Germinal center (tissue), 1 donor: ENCODE measurements around the gene OR2W3.

ENCODE experiments used
- DNase-seq: peaks from one replicate; pipeline ENCODE4 v3.0.0; 2012; ENCODE audit warnings: mixed read lengths, low spot score

The OR2W3 gene

GRCh38 chr1:247895163-247895637 lies at the start of gene OR2W3:
TSS of gene OR2W3 (plus strand) at chr1:247895587. CDS start at chr1:247895587, 0 bp downstream.
- no peak for DNase-seq

DNA sequence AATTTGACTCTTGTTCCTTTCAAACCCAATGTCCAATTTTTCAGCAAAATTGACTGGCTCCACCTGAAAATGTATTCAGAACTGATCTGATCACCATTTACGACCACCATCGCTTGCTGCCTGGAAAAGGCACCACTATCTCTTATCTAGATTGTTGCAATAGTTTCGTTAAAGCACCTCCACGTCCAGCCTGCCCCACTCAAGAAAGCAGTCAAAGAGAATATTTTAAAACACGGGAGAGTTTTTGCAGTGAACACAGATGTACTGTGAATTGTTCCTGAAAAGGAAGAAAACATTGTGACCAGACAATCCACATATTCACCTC lies 49.7 kb upstream of the OR2W3 start:
- no peak for DNase-seq

GRCh38 chr1:247848346-247848745 lies 47.0 kb upstream of the OR2W3 start:
- no peak for DNase-seq

GRCh38 chr1:247849616-247850015 lies 45.8 kb upstream of the OR2W3 start:
- DNase-seq = no peak

DNA sequence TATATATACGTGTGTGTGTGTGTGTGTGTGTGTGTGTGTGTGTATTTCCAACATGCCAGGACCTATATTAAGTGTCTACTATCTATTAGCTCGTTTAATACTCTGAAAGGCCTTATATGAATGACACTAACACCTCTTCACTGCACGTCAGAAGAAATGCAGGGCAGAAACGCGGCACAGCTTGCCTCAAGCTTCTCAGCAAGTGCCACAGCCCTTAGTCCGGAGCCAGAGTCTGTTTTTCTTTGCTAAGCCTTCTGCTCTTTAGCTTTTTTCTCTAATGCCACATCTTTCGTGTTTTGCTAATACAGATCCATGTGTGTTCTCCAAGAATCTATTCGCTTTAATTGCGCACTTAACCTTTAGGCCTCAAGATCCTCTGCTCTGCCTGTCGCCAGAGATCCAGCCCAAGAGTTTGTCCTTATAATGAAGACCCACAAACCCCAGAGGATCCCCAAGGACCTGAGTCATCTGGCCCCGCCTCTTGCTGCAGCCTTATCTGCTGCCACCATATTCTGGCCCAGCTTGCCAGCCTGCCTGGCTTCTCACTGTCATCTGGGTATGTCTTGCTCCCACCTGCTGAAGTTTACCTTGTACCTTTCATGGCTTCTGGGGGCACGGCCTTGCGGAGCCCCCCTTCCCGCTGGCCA lies 40.4 kb upstream of the OR2W3 start:
- DNase-seq = no peak

DNA sequence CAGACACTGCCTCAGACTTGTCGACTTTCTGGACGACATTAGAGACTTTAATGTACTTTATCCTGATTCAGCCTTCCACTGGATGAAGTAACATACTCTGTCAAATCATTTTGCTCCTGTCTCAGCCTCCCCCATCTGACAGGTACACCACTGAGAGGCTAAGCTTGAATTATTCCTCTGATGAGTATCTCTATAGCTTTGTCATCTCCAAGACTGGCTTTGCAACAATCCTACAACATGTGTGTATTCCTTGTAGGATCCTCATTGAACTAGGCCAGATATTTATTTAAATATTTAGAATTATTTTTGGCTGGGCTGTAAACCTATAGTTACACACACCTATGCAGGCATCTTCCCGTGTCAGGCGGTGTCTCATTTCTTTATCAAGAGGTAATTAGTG lies 39.5 kb upstream of the OR2W3 start:
- DNase-seq = no peak

DNA sequence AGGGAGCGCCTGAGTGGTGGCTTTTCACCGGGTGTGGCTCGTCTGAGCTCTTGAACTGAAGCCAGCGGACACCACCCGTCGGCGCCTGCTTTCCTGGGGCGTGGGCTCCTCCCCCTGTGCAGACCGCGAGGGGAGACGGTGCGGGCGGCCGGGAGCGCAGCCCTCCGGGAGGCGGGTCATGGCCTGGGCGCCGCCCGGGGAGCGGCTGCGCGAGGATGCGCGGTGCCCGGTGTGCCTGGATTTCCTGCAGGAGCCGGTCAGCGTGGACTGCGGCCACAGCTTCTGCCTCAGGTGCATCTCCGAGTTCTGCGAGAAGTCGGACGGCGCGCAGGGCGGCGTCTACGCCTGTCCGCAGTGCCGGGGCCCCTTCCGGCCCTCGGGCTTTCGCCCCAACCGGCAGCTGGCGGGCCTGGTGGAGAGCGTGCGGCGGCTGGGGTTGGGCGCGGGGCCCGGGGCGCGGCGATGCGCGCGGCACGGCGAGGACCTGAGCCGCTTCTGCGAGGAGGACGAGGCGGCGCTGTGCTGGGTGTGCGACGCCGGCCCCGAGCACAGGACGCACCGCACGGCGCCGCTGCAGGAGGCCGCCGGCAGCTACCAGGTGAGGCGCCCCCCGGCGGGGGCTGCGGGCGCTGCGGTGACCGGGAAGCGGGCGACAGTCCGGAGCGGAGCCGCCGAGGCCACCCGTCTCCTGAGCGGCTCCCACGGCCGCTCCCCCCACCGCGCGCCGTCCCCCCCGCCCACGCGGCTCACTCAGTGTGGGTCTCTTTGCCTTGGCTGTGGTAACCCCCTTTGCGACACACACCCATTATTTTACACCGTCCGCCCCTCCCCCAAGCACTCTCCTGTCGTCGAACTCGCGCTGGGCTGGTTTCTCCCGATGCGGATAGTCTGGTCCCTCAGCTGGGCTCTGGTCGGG lies 38.1 kb upstream of the OR2W3 start, which contains the start of gene TRIM58:
Gene TRIM58, plus strand, starts transcription at position 119 of the 916 bp plus-strand sequence. Its CDS starts 60 bp downstream, at position 179.
- DNase-seq = peak; percentile 53

- no peak for DNase-seq
These were observed 37.3 kb upstream of the OR2W3 start for GRCh38 chr1:247857985-247858619.

DNA sequence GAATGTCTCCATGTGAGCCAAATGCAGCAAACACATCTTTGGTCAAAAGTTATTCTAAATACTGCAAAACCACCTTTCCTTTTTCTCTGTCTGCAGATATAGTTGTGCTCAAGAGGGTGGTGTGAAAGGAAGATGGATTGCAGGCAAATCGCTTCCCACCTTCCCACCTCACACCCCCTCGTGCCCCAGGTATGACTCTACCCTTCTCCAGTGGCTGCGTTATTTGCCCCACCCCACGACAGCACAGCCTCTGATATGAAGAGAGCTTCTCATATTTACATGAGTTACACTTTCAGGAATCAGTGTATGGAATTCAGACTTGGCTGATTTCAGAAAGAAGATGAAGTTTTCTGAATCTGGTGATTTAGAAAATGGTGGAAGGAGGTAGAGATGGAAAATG lies 32.6 kb upstream of the OR2W3 start:
- no peak for DNase-seq

DNA sequence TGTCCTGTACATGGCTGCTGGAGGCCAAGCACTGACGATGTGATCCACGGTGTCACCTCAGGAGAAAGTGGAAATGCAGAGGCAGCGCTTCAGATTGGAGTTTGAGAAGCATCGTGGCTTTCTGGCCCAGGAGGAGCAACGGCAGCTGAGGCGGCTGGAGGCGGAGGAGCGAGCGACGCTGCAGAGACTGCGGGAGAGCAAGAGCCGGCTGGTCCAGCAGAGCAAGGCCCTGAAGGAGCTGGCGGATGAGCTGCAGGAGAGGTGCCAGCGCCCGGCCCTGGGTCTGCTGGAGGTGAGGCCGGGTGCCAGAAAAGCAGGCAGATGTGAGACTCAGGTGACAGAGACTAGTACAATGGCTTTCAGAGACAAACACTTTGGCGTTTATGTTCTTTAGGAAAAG lies 30.7 kb upstream of the OR2W3 start:
- no peak for DNase-seq

- DNase-seq = no peak
These were observed 30.0 kb upstream of the OR2W3 start for GRCh38 chr1:247865416-247865815.

GRCh38 chr1:247883346-247883745 lies 12.0 kb upstream of the OR2W3 start:
- DNase-seq = no peak

GRCh38 chr1:247884797-247885413 lies 10.5 kb upstream of the OR2W3 start:
- DNase-seq = no peak

DNA sequence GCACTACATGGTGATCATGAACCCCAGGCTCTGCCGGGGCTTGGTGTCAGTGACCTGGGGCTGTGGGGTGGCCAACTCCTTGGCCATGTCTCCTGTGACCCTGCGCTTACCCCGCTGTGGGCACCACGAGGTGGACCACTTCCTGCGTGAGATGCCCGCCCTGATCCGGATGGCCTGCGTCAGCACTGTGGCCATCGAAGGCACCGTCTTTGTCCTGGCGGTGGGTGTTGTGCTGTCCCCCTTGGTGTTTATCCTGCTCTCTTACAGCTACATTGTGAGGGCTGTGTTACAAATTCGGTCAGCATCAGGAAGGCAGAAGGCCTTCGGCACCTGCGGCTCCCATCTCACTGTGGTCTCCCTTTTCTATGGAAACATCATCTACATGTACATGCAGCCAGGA lies 589 bp downstream of the OR2W3 start:
- no peak for DNase-seq

GRCh38 chr1:247904122-247904521 lies 8.7 kb downstream of the OR2W3 start:
- DNase-seq = no peak

DNA sequence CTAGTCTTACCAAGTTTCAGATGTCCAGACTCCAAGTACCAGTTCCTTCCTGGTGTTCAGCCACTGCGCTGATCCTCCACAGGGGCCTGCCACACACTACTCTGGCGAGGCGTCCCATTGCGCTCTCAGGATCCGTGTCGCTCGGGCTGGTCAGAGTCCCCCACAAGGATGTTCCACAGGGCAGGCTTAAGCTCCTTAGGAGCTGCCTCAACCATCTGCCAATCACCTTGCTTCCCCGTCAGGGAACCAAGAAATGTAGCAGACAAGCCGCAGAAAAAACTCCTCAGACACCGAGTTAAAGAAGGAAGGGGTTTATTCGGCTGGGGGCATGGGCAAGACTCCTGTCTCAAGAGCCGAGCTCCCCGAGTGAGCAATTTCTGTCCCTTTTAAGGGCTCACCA lies 9.8 kb downstream of the OR2W3 start:
- no peak for DNase-seq

GRCh38 chr1:247905910-247906503 lies 10.6 kb downstream of the OR2W3 start:
- no peak for DNase-seq

- no peak for DNase-seq
These were observed 11.2 kb downstream of the OR2W3 start for GRCh38 chr1:247906504-247907047.

DNA sequence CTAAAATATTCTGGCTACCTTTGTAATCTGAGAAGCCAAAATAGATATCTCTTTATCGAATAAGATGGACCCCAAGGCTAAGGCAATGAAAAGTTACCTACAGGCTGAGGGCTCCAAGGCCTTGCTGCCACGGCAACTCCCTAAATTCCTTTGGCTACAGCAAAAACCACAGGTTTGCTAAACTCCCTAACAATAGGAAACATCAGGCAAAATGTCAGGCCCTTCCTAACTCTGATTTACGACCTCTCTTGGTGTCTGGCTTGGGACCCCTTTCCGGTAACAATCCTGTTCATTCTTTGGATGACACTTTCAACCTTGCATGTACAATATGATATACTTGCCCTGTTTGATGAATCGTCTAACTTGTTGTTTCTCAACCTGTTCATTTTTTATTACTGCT lies 13.4 kb downstream of the OR2W3 start:
- no peak for DNase-seq

- DNase-seq = no peak
These were observed 18.4 kb downstream of the OR2W3 start for GRCh38 chr1:247913786-247914185.

- no peak for DNase-seq
These were observed 19.7 kb downstream of the OR2W3 start for GRCh38 chr1:247914941-247915662.
